ENCODE data around the gene CLEC2D.

DNA sequence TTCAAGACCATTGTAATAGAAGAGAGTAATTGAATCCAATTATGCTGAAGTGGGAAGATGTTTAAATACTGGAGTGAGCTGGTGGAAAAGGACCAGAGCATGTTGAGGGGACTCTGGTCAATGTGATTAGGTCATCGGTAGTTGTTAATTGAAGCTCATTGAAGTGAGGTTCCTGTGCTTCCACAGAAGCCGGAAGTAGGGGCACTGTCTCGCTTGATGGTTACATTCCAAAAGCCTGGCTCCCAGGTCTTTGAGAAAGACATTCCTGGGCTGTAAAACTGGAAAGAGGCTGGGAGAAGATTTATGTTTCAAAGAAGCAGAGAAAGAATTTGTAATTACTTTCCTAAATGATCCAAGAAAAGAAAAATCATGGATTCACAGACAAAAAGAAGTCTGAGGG is 75.7 kb downstream of the CLEC2D start:
- TF ChIP-seq, protein P1, sequence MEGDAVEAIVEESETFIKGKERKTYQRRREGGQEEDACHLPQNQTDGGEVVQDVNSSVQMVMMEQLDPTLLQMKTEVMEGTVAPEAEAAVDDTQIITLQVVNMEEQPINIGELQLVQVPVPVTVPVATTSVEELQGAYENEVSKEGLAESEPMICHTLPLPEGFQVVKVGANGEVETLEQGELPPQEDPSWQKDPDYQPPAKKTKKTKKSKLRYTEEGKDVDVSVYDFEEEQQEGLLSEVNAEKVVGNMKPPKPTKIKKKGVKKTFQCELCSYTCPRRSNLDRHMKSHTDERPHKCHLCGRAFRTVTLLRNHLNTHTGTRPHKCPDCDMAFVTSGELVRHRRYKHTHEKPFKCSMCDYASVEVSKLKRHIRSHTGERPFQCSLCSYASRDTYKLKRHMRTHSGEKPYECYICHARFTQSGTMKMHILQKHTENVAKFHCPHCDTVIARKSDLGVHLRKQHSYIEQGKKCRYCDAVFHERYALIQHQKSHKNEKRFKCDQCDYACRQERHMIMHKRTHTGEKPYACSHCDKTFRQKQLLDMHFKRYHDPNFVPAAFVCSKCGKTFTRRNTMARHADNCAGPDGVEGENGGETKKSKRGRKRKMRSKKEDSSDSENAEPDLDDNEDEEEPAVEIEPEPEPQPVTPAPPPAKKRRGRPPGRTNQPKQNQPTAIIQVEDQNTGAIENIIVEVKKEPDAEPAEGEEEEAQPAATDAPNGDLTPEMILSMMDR (IDR thresholded peaks at IDR 0.05) = no peak
- no peak for TF ChIP-seq EZH2 (IDR thresholded peaks at IDR 0.05)

Data from neural progenitor cell (in vitro differentiated cells).